ENCODE measurements around the gene PRR14.
A peak's percentile ranks its signal among the peaks of the same experiment; 100 is the strongest.

PRR14 gene

DNA sequence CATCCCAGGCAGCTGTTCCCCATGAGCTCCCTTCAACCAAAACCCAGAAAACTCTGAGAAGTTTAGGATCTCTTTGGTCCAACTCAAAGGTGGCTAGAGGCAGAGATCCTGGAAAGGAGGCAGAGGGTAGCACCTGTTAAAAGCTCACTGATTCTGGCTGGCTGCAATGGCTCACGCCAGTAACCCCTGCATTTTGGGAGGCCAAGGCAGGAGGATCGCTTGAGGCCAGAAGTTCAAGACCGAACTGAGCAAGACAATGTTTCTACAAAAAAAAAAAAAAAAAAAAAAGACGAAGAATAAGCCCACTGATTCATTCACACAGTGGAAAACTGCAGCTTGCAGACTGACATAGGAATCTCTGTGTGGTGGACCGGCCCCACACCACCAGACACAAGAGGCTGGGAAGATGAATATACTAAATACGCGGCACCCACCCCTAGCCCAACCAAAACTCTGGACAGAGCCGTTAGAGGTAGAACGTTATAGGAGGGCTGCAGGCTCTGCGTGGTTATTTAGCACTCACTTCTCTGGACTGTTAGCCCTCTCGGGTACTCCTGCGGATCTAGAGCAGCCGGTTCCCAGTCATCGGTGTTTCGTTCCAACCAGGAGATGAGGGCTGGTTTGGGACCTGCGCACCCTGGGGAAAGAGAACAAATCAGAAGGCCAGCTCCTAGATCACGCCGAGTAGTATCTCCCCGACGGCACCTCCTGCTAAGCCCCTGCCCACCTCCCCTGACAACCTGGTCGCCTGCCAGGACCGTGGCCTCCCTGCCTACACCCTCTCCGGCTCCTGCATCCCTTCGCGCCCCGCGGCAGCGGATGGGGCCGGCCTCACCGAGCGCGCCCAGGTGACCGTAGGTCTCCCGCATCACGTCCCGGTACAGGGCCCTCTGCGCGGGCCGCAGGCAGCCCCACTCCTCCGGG lies 41.5 kb upstream of the PRR14 start (continued):
- TF ChIP-seq KLF8 (tag by site-specific recombination; IDR thresholded peaks at IDR 0.05): 0 out of 2 replicates have a peak, but pooled peaks have one; percentile 6
- TF ChIP-seq ZNF10 (tag by site-specific recombination; IDR thresholded peaks at IDR 0.05): peak; percentile 98
- TF ChIP-seq ZNF76 (tag by site-specific recombination; IDR thresholded peaks at IDR 0.05; ENCODE audit: borderline replicate concordance, low read depth): peak; percentile 92
- TF ChIP-seq ZNF747 (tag by site-specific recombination; IDR thresholded peaks at IDR 0.05): no peak
- peak; percentile 99 for TF ChIP-seq GLIS1 (tag by site-specific recombination; IDR thresholded peaks at IDR 0.05)
- TF ChIP-seq, protein P1, sequence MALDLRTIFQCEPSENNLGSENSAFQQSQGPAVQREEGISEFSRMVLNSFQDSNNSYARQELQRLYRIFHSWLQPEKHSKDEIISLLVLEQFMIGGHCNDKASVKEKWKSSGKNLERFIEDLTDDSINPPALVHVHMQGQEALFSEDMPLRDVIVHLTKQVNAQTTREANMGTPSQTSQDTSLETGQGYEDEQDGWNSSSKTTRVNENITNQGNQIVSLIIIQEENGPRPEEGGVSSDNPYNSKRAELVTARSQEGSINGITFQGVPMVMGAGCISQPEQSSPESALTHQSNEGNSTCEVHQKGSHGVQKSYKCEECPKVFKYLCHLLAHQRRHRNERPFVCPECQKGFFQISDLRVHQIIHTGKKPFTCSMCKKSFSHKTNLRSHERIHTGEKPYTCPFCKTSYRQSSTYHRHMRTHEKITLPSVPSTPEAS (tag by site-specific recombination; IDR thresholded peaks at IDR 0.05): no peak
- TF ChIP-seq ZNF248 (tag by site-specific recombination; IDR thresholded peaks at IDR 0.05): no peak
- TF ChIP-seq ZNF837 (tag by site-specific recombination; IDR thresholded peaks at IDR 0.05): 0 out of 2 replicates have a peak, but pooled peaks have one; percentile 9
- peak; percentile 45 for TF ChIP-seq SP2 (tag by site-specific recombination; IDR thresholded peaks at IDR 0.05)
- TF ChIP-seq SP3 (tag by site-specific recombination; IDR thresholded peaks at IDR 0.05): no peak
- TF ChIP-seq ZNF677 (tag by site-specific recombination; IDR thresholded peaks at IDR 0.05): no peak
- TF ChIP-seq ZNF514 (tag by site-specific recombination; IDR thresholded peaks at IDR 0.05): no peak
- TF ChIP-seq ZNF157 (tag by site-specific recombination; IDR thresholded peaks at IDR 0.05): no peak
- no peak for TF ChIP-seq ZNF423 (tag by site-specific recombination; IDR thresholded peaks at IDR 0.05)
- TF ChIP-seq TCF7L2 (IDR thresholded peaks at IDR 0.05; ENCODE audit: borderline replicate concordance, low read depth, low read length): no peak
- TF ChIP-seq, protein P2, sequence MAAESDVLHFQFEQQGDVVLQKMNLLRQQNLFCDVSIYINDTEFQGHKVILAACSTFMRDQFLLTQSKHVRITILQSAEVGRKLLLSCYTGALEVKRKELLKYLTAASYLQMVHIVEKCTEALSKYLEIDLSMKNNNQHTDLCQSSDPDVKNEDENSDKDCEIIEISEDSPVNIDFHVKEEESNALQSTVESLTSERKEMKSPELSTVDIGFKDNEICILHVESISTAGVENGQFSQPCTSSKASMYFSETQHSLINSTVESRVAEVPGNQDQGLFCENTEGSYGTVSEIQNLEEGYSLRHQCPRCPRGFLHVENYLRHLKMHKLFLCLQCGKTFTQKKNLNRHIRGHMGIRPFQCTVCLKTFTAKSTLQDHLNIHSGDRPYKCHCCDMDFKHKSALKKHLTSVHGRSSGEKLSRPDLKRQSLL (tag by site-specific recombination; IDR thresholded peaks at IDR 0.05): peak; percentile 50; the same call in 1 of the 2 replicates
- peak; percentile 74 for TF ChIP-seq ZNF600 (tag by site-specific recombination; IDR thresholded peaks at IDR 0.05)
- TF ChIP-seq ZIC2 (tag by site-specific recombination; IDR thresholded peaks at IDR 0.05): peak; percentile 67
- TF ChIP-seq, protein P3, sequence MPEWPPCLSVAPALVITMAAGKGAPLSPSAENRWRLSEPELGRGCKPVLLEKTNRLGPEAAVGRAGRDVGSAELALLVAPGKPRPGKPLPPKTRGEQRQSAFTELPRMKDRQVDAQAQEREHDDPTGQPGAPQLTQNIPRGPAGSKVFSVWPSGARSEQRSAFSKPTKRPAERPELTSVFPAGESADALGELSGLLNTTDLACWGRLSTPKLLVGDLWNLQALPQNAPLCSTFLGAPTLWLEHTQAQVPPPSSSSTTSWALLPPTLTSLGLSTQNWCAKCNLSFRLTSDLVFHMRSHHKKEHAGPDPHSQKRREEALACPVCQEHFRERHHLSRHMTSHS (tag by site-specific recombination; IDR thresholded peaks at IDR 0.05): 0 out of 2 replicates have a peak, but pooled peaks have one; percentile 15
- TF ChIP-seq TSHZ1 (tag by site-specific recombination; IDR thresholded peaks at IDR 0.05; ENCODE audit: borderline replicate concordance): no peak; the same call in 1 of the 2 replicates
- TF ChIP-seq, protein P4, sequence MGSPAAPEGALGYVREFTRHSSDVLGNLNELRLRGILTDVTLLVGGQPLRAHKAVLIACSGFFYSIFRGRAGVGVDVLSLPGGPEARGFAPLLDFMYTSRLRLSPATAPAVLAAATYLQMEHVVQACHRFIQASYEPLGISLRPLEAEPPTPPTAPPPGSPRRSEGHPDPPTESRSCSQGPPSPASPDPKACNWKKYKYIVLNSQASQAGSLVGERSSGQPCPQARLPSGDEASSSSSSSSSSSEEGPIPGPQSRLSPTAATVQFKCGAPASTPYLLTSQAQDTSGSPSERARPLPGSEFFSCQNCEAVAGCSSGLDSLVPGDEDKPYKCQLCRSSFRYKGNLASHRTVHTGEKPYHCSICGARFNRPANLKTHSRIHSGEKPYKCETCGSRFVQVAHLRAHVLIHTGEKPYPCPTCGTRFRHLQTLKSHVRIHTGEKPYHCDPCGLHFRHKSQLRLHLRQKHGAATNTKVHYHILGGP (tag by site-specific recombination; IDR thresholded peaks at IDR 0.05): no peak
- TF ChIP-seq ZBTB26 (tag by site-specific recombination; optimal IDR thresholded peaks at IDR 0.05): peak; percentile 72
- peak; percentile 56 for TF ChIP-seq ZFHX2 (tag by site-specific recombination; conservative IDR thresholded peaks at IDR 0.05)
- peak; percentile 65; the same call in 1 of the 2 replicates for TF ChIP-seq ZNF2 (tag by site-specific recombination; IDR thresholded peaks at IDR 0.05)
- TF ChIP-seq, protein P5, sequence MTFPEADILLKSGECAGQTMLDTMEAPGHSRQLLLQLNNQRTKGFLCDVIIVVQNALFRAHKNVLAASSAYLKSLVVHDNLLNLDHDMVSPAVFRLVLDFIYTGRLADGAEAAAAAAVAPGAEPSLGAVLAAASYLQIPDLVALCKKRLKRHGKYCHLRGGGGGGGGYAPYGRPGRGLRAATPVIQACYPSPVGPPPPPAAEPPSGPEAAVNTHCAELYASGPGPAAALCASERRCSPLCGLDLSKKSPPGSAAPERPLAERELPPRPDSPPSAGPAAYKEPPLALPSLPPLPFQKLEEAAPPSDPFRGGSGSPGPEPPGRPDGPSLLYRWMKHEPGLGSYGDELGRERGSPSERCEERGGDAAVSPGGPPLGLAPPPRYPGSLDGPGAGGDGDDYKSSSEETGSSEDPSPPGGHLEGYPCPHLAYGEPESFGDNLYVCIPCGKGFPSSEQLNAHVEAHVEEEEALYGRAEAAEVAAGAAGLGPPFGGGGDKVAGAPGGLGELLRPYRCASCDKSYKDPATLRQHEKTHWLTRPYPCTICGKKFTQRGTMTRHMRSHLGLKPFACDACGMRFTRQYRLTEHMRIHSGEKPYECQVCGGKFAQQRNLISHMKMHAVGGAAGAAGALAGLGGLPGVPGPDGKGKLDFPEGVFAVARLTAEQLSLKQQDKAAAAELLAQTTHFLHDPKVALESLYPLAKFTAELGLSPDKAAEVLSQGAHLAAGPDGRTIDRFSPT (tag by site-specific recombination; IDR thresholded peaks at IDR 0.05): no peak
- TF ChIP-seq ZNF121 (tag by site-specific recombination; IDR thresholded peaks at IDR 0.05): no peak
- TF ChIP-seq ZNF776 (tag by site-specific recombination; IDR thresholded peaks at IDR 0.05; ENCODE audit: borderline replicate concordance): no peak
- TF ChIP-seq ZNF664 (tag by site-specific recombination; IDR thresholded peaks at IDR 0.05): no peak
